ENCODE results near the gene TAS1R3.
"Not testable (repeated sequence)": the region's sequence is repeated elsewhere in the genome, so short reads cannot be mapped to it uniquely, and the experiment has no call there.

Gene TAS1R3

DNA sequence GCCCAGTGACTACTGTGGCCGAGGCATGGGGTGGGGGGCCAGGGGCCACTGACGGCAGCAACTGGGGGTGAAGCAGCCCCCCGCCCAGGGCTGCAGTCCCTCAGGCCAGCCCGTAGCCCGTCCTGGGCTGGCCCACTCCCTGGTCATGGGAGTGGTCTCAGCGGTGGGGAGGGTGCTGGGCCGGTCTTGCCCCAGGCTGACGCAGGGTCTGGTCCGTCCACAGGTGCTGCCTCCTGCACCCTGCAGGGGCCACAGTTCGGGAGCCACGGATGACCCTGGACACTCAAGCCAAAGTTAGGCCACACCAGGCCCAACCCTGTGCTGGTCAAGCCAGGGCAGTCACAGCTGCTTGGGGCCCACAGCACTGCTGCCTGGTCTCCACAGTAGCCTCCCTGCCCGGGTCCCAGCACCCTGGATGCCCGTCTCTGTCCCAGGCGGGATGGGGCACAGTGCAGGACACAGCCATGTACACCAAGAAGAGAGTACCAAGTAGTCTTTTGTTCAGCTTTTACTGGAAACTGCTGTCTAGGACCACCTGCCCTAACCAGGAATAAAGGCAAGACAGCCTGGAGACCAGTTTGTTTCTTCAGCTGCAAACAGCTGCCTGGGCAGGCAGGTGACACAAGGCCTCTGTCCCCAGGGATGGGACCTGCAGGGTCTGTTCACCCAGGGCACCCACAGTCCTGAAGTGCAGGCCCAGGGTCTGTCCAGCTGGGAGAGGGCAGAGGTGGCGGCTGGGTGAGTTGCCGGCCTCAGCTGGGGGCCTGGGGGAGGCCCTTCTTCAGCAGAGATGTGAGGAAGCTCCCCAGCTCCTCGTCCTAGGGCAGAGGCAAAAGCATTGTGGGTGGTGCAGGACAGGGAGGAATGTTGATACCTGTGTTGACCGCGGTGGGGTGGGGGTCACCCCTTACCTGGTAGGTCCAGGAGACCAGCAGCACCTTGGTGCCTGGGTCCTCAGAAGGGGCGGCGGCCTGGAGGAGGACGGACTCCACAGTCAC is 19.7 kb upstream of the TAS1R3 start:
- FAIRE-seq = no peak
- TF ChIP-seq CTCF (IDR thresholded peaks at IDR 0.05; ENCODE audit: insufficient read depth, missing control alignments) = no peak

DNA sequence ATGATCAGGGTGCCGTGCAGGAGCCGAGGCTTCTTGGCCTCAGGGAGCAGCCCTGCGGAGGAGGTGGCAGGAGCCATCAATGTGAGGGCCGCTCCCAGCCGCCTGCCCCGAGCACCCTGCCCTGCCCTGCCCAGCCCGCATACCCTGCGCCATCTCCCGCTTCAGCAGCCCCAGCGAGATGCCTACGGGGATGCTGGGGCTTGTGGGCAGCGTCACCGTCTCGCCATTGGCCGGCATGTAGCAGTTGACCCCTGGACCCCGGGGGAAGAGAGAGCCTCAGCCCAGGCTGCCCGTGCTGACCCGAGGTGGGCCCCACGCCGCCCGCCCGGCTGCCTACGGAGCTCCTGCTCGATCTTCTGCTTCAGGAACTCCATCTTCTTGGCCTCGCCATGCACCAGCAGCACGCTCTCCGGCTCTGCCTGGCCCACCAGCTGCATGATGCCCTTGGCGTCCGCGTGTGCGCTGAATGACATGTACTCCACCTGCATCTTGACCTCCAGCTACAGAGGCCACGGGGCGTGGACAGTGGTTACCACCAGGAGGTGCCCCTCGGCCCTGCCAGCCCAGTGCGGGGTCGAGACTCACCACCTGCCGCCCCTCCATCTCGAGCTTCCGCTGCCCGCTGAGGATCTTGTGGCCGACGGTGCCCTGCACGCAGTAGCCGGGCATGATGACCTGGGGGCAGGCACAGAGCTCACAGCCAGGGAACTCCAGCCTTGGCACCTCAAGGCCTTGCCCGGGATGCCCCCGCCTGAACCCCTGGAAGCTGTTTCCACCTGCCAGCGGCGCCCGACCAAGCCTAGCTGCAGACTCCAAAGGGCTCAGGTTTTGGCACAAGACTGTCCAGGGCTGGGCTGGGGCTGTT is 18.4 kb upstream of the TAS1R3 start:
- no peak for FAIRE-seq
- no peak for TF ChIP-seq CTCF (IDR thresholded peaks at IDR 0.05; ENCODE audit: insufficient read depth, missing control alignments)
- no peak for DNase-seq (ENCODE audit: insufficient read length, low spot score)

More for the DNA sequence above, 19.7 kb upstream of the TAS1R3 start:
- no peak for DNase-seq (ENCODE audit: insufficient read length, low spot score)

DNA sequence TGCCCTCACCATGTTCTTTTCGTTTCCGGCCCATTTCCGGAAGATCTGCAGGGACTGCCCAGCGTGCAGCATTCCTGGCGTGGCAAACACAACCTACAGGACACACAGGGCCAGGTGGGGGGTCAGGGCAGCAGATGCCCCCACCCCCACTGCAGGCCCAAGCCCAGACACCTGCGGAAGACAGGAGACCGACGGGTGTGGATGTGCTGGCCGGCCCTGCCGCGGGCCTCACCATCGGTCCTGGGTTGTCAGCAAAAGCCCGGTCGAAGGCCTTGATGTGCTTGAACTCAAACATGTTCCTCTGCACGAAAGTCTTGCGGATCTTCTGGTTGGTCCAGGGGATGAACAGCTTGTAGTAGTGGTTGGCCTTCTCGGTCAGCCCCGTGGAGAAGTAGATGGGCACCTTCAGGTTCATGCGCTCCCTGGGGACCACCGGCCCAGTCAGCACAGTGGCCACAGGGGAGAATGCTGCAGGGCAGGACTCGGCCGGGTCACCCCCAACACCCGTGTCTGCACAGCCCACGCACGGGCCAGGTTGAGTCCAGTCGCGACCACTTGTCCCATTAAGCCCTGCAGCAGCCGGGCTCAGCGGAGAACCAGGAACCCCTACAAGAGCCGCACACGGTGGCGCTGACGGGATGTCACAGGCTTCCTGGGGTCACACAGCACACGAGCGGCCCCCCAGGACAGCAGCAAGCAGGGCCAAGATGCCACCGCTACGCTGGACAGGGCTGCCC is 17.4 kb upstream of the TAS1R3 start:
- DNase-seq (ENCODE audit: insufficient read length, low spot score) = no peak
- no peak for TF ChIP-seq CTCF (IDR thresholded peaks at IDR 0.05; ENCODE audit: insufficient read depth, missing control alignments)
- FAIRE-seq = no peak

- TF ChIP-seq CTCF (IDR thresholded peaks at IDR 0.05; ENCODE audit: insufficient read depth, missing control alignments) = no peak
- FAIRE-seq (no peak), DNase-seq (ENCODE audit: insufficient read length, low spot score) (no peak)
These were observed 16.9 kb upstream of the TAS1R3 start for GRCh38 chr1:1314237-1314586.

- no peak for FAIRE-seq
- DNase-seq (ENCODE audit: insufficient read length, low spot score) = no peak
- no peak for TF ChIP-seq CTCF (IDR thresholded peaks at IDR 0.05; ENCODE audit: insufficient read depth, missing control alignments)
These were observed 16.3 kb upstream of the TAS1R3 start for GRCh38 chr1:1314678-1315335.

DNA sequence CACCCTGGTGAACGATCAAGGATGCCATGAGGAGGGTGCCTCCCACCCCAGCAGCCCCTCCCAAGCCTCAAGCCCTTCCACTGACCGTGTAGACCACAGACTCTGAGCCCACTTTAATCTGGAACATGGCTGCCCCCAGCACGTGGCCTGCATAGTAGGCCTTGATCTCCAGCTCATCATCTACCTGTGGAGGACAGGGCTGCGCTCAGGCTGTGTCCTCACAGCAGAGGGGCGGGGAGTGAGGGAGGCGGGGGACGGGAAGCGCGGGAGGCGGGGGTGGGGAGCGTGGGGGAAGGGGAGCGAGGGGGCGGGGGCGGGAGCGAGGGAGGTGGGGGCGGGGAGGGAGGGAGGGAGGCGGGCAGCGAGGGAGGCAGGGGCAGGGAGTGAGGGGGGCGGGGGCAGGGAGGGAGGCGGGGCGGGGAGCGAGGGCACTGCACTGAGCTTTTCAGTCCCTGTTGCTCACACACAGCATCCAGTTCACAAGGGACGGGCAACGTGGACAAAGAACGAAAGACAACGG is 15.6 kb upstream of the TAS1R3 start:
- TF ChIP-seq CTCF (IDR thresholded peaks at IDR 0.05; ENCODE audit: insufficient read depth, missing control alignments) = no peak
- no peak for FAIRE-seq
- no peak for DNase-seq (ENCODE audit: insufficient read length, low spot score)

- DNase-seq (ENCODE audit: insufficient read length, low spot score); FAIRE-seq: not testable (repeated sequence)
These were observed 14.9 kb upstream of the TAS1R3 start for GRCh38 chr1:1316199-1316598.

Data from D721Med (cell line).